ENCODE data around the gene GRIFIN. TPM values are rescaled to one million over a fixed set of nuclear protein-coding genes. Genes with fewer than 3 reads are reported as not detected.

The GRIFIN gene
- polyA plus RNA-seq, 1 donor (not counting 4 experiments of a cell fraction or from before 2014, with no cell fraction given), result not detected

GRCh38 chr7:2461268-2462026 lies 14.8 kb downstream of the GRIFIN start:
- H3K9me3 ChIP-seq (ENCODE audit: control insufficient read depth, low read depth, low read length), result no peaks in the 10 kb centered on the region
- TF ChIP-seq EZH2 (IDR thresholded peaks at IDR 0.05; ENCODE audit: low read length), result no peak
- no peaks in the 10 kb centered on the region for H3K27me3 ChIP-seq (ENCODE audit: control insufficient read depth, extremely low read depth, insufficient read depth, low read length)
- dilution Hi-C loops (cut with MboI; ENCODE audit: extremely low pct_ligation_motif_present, low sequenced_read_pairs), result no loop called here
- FAIRE-seq (no peak), DNase-seq (ENCODE audit: low read depth, low spot score) (no peak)
- no peak overlapping the region for H3K27ac ChIP-seq (ENCODE audit: control insufficient read depth, insufficient read depth, low read length)
- H4K20me1 ChIP-seq (ENCODE audit: control insufficient read depth, extremely low read depth, insufficient read depth, low read length), result no peaks in the 10 kb centered on the region
- H3K36me3 ChIP-seq (ENCODE audit: control insufficient read depth in 2 of 2, extremely low read depth in 1 of 2, insufficient read depth in 2 of 2, low read length in 2 of 2), result no peaks in the 10 kb centered on the region
- no peak overlapping the region for H2AFZ ChIP-seq (ENCODE audit: control insufficient read depth, low read length)
- H3K79me2 ChIP-seq (ENCODE audit: control insufficient read depth, insufficient read depth, low read length), result no peaks in the 10 kb centered on the region
- no peak overlapping the region for H3K4me3 ChIP-seq (ENCODE audit: control insufficient read depth in 2 of 3, extremely low read depth in 1 of 3, insufficient read depth in 2 of 3, low read depth in 1 of 3, low read length in 3 of 3)
- no peak overlapping the region for H3K4me2 ChIP-seq (ENCODE audit: control insufficient read depth, extremely low read depth, insufficient read depth, low read depth, low read length)
- H3K9me1 ChIP-seq (ENCODE audit: control insufficient read depth, extremely low read depth, insufficient read depth, low read length), result no peaks in the 10 kb centered on the region
- no peaks in the 10 kb centered on the region for H3K4me1 ChIP-seq (ENCODE audit: control insufficient read depth, extremely low read depth, insufficient read depth, low read length)
- no peak overlapping the region for H3K9ac ChIP-seq (ENCODE audit: control insufficient read depth, extremely low read depth, insufficient read depth, low read length)

- H3K79me2 ChIP-seq (ENCODE audit: control insufficient read depth, insufficient read depth, low read length), result no peaks in the 10 kb centered on the region
- H3K4me1 ChIP-seq (ENCODE audit: control insufficient read depth, extremely low read depth, insufficient read depth, low read length), result no peaks in the 10 kb centered on the region
- TF ChIP-seq CTCF (optimal IDR thresholded peaks at IDR 0.05 in 1 of 3, IDR thresholded peaks at IDR 0.05 in 1 of 3, conservative IDR thresholded peaks at IDR 0.05 in 1 of 3; ENCODE audit: extremely low read depth in 1 of 3, insufficient read depth in 2 of 3, low read length in 3 of 3) (no peak), EZH2 (IDR thresholded peaks at IDR 0.05; ENCODE audit: low read length) (no peak)
- H3K9me3 ChIP-seq (ENCODE audit: control insufficient read depth, low read depth, low read length), result no peaks in the 10 kb centered on the region
- no peak for DNase-seq (ENCODE audit: low read depth, low spot score)
- H3K36me3 ChIP-seq (ENCODE audit: control insufficient read depth in 2 of 2, extremely low read depth in 1 of 2, insufficient read depth in 2 of 2, low read length in 2 of 2), result no peaks in the 10 kb centered on the region
- no peak for FAIRE-seq
- H2AFZ ChIP-seq (ENCODE audit: control insufficient read depth, low read length), result no peak overlapping the region
- no peaks in the 10 kb centered on the region for H3K27me3 ChIP-seq (ENCODE audit: control insufficient read depth, extremely low read depth, insufficient read depth, low read length)
- H3K4me3 ChIP-seq (ENCODE audit: control insufficient read depth in 2 of 3, extremely low read depth in 1 of 3, insufficient read depth in 2 of 3, low read depth in 1 of 3, low read length in 3 of 3), result no peak overlapping the region
- H3K4me2 ChIP-seq (ENCODE audit: control insufficient read depth, extremely low read depth, insufficient read depth, low read depth, low read length), result no peak overlapping the region
- H3K9ac ChIP-seq (ENCODE audit: control insufficient read depth, extremely low read depth, insufficient read depth, low read length), result no peak overlapping the region
- dilution Hi-C loops (cut with MboI; ENCODE audit: extremely low pct_ligation_motif_present, low sequenced_read_pairs), result no loop called here
- H4K20me1 ChIP-seq (ENCODE audit: control insufficient read depth, extremely low read depth, insufficient read depth, low read length), result no peaks in the 10 kb centered on the region
- H3K27ac ChIP-seq (ENCODE audit: control insufficient read depth, insufficient read depth, low read length), result no peak overlapping the region
- no peaks in the 10 kb centered on the region for H3K9me1 ChIP-seq (ENCODE audit: control insufficient read depth, extremely low read depth, insufficient read depth, low read length)
Measured at GRCh38 chr7:2460641-2461040, 15.6 kb downstream of the GRIFIN start.

GRCh38 chr7:2460188-2460587 lies 16.0 kb downstream of the GRIFIN start:
- Histone ChIP-seq H3K4me3 (ENCODE audit: control insufficient read depth in 2 of 3, extremely low read depth in 1 of 3, insufficient read depth in 2 of 3, low read depth in 1 of 3, low read length in 3 of 3) (no peak overlapping the region), H3K9me1 (ENCODE audit: control insufficient read depth, extremely low read depth, insufficient read depth, low read length) (no peaks in the 10 kb centered on the region), H3K36me3 (ENCODE audit: control insufficient read depth in 2 of 2, extremely low read depth in 1 of 2, insufficient read depth in 2 of 2, low read length in 2 of 2) (no peaks in the 10 kb centered on the region), H3K4me2 (ENCODE audit: control insufficient read depth, extremely low read depth, insufficient read depth, low read depth, low read length) (no peak overlapping the region), H3K27me3 (ENCODE audit: control insufficient read depth, extremely low read depth, insufficient read depth, low read length) (no peaks in the 10 kb centered on the region), H3K27ac (ENCODE audit: control insufficient read depth, insufficient read depth, low read length) (no peak overlapping the region), H2AFZ (ENCODE audit: control insufficient read depth, low read length) (no peak overlapping the region), H3K79me2 (ENCODE audit: control insufficient read depth, insufficient read depth, low read length) (no peaks in the 10 kb centered on the region), H3K4me1 (ENCODE audit: control insufficient read depth, extremely low read depth, insufficient read depth, low read length) (no peaks in the 10 kb centered on the region), H4K20me1 (ENCODE audit: control insufficient read depth, extremely low read depth, insufficient read depth, low read length) (no peaks in the 10 kb centered on the region), H3K9ac (ENCODE audit: control insufficient read depth, extremely low read depth, insufficient read depth, low read length) (no peak overlapping the region), H3K9me3 (ENCODE audit: control insufficient read depth, low read depth, low read length) (no peaks in the 10 kb centered on the region)
- dilution Hi-C loops (cut with MboI; ENCODE audit: extremely low pct_ligation_motif_present, low sequenced_read_pairs), result no loop called here
- FAIRE-seq, result no peak
- TF ChIP-seq CTCF (optimal IDR thresholded peaks at IDR 0.05 in 1 of 3, IDR thresholded peaks at IDR 0.05 in 1 of 3, conservative IDR thresholded peaks at IDR 0.05 in 1 of 3; ENCODE audit: extremely low read depth in 1 of 3, insufficient read depth in 2 of 3, low read length in 3 of 3) (no peak), EZH2 (IDR thresholded peaks at IDR 0.05; ENCODE audit: low read length) (no peak)
- no peak for DNase-seq (ENCODE audit: low read depth, low spot score)
